GM18909 (cell line): ENCODE results near the gene GPR150.
"Not testable (repeated sequence)": the region's sequence is repeated elsewhere in the genome, so short reads cannot be mapped to it uniquely, and the experiment has no call there.

Experiments used
- ATAC-seq: cut with Tn5 transposase; IDR thresholded peaks from one replicate; pipeline ENCODE4 v1.9.1; 2021; ENCODE audit warnings: mild to moderate bottlenecking; ENCODE audit not compliant: unreplicated experiment, poor library complexity

GPR150 gene

GRCh38 chr5:95621839-95622629 lies 2.1 kb downstream of the GPR150 start:
- ATAC-seq = no peak

DNA sequence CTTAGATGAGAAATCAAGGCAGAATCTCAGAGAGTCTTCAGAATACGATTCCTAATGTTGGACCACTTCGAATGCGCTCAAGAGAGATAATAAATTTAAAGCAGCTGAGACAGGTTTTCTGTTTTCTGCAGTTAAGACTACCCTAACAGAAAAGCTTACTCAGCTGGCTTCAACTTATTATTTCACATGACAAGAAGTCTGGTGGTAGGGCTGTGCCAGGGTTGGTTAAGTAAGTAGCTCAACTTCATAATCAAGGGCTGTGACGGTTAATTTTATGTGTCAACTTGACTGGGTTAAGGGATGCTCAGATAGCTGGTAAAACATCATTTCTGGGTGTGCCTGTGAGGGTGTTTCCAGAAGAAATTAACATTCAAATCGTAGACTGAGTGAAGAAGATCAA lies 3.8 kb downstream of the GPR150 start:
- ATAC-seq = no peak

DNA sequence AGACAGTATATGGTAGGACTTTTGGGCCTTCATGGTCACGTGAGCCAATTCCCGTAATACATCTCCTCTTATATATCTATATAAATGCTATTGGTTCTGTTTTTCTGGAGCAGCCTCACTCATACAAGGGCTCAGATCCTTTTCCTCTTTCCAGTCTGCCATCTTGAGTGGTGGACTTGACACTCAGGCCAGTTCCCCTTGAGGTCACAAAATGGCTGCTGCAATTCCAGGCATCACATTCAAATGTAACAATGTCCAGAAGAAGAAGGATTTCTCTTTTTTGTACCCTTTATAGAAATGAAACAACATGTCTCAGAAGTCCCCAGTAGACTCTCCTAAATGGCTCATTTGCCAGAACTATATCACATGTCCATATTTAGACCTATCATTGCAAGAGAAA lies 4.5 kb downstream of the GPR150 start:
- ATAC-seq = no peak

DNA sequence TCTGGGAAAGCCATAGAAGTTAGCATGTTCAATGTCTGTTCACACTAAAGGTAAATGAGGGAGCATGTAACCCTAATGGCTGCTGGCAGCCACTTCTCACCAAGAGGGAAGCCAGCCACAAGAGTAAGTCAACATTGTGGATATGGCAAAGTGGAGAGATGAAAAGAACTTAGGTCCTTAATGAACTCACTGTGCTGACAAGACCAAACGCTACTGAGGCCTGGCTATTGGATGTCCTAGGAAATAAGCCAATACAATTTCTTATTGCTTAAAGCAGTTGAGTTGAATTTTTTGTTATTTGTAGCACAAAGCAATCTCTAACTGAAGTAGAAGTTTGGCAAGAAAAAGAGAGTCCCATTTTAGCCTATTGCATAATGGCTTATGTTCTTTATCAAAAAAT lies 6.8 kb downstream of the GPR150 start:
- no peak for ATAC-seq

DNA sequence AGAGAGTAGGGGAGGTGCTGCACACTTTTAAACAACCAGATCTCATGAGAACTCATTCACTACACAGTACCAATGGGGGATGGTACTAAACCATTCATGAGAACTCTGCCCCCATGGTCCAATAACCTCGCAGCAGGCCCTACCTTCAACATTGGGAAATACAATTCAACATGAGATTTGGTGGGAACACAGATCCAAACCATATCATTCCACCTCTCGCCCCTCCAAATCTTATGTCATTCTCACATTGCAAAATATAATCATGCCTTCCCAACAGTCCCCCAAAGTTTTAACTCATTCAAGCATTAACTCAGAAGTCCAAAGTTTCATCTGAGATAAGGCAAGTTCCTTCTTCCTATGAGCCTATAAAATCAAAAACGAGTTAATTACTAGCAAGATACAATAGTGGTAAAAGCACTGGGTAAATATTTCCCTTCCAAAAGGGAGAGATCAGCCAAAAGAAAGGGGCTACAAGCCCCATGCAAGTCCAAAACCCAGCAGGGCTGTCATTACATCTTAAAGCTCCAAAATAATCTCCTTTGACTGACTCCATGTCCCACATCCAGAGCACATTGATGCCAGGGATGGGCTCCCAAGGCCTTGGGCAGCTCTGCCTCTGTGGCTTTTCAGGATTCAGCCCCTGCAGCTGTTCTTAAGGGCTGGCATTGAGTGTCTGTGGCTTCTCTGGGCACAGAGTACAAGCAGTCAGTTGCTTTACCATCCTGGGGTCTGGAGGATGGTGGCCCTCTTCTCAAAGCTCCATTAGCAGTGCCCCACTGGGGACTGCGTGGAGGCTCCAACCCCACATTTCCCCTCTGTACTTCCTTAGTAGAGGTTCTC lies 8.3 kb downstream of the GPR150 start:
- no peak for ATAC-seq

DNA sequence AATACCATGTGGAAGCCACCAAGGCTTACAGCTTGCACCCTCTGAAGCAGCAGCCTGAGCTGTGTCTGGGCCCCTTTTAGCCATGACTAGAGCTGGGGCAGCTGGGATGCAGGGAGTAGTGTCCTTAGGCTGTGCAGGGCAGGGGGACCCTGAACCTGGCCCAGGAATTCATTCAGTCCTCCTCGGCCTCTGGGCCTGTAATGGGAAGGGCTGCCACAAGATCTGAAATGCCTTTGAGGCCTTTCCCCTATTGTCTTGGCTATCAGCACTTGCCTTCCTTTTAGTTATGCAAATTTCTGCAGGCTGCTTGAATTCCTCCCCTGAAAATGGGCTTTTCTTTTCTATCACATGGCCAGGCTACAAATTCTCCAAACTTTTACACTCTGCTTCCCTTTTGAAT lies 9.0 kb downstream of the GPR150 start:
- no peak for ATAC-seq

GRCh38 chr5:95630394-95630917 lies 10.6 kb downstream of the GPR150 start:
- ATAC-seq = no peak

GRCh38 chr5:95631255-95631958 lies 11.5 kb downstream of the GPR150 start:
- peak; percentile 22 for ATAC-seq

DNA sequence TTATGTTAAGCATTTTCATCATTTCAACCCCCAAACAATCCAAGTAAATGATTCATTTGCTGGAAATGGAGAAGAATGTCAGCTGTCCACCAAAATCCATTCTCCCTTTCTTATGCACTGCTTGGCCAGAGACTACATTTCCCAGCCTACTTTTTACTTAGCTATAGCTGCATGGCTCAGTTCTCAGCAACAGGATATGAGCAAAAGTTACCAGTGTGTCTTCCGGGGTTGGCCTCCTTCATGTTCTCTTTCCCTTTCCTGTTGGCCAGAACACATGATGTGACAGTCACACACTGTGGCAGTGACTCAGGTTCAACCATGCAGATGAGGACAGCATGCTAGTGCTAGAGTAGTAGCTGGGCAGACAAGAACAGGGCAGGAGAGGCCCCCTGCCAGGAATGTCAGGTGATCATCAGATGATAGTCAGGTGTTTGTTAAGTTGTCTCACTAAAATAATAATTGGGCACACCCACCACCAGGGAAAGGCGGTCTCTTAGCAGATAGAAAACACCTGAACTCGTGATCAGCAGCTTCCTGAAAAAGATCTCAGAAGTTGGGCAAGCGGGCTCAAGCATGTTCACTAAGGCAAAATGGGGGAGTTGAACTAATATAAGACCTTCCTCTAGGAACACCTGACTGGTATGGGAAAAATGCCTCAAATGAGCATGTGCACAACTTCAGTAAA lies 12.2 kb downstream of the GPR150 start:
- peak; percentile 94 for ATAC-seq

GRCh38 chr5:95632942-95633341 lies 13.1 kb downstream of the GPR150 start:
- ATAC-seq = not testable (repeated sequence)

- ATAC-seq = no peak
Measured at GRCh38 chr5:95633671-95634070, 13.8 kb downstream of the GPR150 start.

GRCh38 chr5:95634081-95634480 lies 14.2 kb downstream of the GPR150 start:
- ATAC-seq = no peak

- ATAC-seq = no peak
Measured at GRCh38 chr5:95638632-95639031, 18.7 kb downstream of the GPR150 start.

DNA sequence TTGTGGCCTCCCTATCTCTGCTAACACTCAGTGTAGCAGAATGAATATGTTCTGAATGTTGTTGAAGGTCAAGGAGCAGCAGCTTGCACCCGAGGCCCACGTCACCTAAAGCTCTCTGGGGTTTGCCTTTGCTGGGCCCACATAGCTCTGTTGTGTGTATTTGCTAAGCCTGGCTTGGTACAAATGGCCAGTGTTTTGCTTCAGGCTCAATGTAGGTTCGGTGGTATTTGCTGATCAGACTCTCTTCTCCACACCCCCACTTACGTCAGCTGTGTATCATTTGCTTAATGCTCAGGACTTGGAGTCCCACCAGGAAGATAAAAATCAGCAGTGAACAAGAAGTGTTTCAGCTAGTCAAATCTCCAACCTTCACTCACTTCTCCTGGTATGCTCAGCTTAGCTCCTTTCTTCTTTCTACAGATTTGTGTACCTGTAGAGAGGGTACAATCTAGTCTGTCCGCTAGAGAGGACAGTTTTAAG lies 21.9 kb downstream of the GPR150 start:
- ATAC-seq = no peak

DNA sequence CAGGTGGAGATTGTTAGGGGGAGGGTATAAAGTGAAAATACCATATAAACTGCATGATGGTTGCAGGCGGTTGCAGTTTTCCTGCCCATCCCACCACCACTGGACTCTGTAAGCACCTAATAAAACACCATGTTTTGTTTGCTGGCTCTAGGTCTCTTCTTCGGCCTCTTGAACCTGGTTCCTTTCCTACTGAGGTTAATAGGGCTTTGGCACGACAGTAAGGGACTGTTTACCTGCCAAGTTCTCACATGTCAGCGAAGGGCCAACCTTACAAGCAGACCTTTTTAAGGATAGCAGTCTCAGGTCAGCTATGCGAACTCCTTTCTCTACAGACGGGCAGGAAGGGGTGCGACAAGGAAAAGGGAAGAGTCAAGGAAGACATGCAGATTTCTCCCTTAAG lies 23.3 kb downstream of the GPR150 start:
- no peak for ATAC-seq

DNA sequence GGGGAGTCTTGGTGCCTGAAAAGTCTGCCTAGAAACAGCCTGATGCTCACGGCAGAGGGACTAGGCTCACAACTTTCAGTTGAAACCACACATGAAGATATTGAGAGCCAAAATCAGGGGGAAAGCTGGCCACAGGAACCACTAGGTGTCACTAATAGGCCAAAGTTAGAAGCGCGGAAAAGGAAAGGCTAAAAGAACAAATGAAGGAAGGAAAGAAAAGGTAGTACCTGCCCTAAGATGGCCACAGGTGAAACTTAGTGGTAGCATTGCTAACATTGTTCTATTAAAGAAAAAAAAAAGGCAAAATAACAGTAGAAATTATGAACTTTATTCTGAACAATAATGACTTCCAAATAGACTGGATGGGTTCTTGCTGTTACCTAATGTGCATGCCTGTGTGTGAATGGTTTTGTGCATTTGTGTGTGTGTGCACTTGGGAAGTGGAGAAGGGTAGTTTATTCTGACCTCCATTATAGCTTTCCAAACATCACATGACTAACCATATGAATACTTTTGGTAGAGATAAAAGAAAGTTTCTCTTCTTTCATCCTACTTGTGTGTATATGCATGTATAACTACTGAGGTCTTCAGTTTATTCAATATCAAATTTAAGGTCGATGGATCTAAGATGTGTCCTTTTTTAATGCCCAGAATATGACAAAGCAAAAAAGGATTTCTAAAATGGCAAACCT lies 24.6 kb downstream of the GPR150 start:
- peak; percentile 31 for ATAC-seq

DNA sequence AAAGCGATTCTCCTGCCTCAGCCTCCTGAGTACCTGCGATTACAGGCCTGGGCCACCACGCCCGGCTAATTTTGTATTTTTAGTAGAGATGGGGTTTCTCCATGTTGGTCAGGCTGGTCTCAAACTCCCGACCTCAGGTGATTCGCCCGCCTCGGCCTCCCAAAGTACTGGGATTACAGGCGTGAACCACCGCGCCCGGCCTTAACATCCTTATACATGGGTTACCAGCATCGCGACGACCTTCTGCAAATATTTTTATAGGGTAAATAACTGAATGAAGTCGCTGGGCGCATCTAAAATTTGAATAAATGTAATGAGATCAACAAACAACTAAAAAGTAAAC lies 26.3 kb downstream of the GPR150 start:
- not testable (repeated sequence) for ATAC-seq

DNA sequence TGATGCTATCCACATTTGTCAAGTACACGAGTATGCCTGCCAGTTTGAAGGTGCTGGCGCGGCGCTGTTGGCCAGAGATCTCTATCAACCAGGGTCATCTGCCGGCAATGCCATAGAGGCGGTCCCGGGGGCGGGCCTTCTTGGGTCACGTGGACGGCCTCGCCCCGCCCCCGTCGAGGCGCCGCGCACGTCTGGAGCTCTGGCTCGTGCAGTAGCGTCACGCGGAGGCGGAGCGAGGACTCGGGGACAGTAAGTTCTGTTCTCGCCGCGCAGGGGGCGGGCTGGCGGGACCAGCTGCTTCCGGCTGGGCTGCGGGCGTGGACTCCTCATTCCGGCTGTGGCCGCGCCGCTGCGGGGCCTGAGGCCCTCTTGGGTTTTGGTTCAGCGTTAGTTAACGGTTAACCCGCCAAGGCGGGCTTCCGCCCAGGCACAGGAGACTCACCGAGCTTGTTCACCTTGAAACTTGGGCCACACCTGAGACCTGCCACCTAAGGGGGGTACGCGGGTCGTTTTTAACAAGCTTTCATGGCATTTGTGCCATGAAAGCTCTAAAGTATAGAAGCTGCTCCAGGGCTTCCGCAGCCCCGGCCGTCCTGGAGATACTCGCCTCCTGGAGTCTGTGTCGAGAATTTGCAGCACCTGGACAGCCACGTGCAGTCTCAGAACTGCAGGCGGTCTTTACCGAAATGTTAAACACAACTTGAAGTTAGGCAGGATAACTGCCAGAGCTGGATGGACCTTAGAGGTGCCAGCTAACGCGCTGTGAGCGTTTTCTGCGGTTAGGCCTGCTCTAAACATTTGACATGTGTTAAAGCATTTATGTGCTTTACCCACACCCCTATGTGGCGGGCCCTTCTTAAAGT lies 26.9 kb downstream of the GPR150 start, which contains the start of gene RFESD:
Gene RFESD (plus strand): TSS at position 209 of the 863 bp plus-strand sequence. CDS start 5,495 bp downstream, outside the sequence.
- ATAC-seq = peak; percentile 96
